Panc1 (cell line): ENCODE results near the gene NIPAL1.

Experiments used
- CTCF ChIP-seq: fragments of 450-650 bp; IDR thresholded peaks from 2 replicates; pipeline ENCODE4 v1.5.1; 2017; ENCODE audit warnings: mild to moderate bottlenecking
- POLR2AphosphoS5 ChIP-seq: IDR thresholded peaks from 2 replicates; pipeline ENCODE4 v1.6.1; 2012; ENCODE audit warnings: mild to moderate bottlenecking, low read depth, low read length, moderate library complexity

GRCh38 chr4:48049483-48049882, 32.9 kb downstream of the NIPAL1 start:
- TF ChIP-seq CTCF (no peak), POLR2AphosphoS5 (no peak)
